ENCODE results near the gene MYBPC1. TPM values are rescaled to one million over a fixed set of nuclear protein-coding genes. Genes with fewer than 3 reads are reported as not detected.

MYBPC1 gene
- total and polyA plus RNA-seq, 9 of the 15 experiments (the other 6 are each of a cell fraction or from before 2014, with no cell fraction given): not detected

DNA sequence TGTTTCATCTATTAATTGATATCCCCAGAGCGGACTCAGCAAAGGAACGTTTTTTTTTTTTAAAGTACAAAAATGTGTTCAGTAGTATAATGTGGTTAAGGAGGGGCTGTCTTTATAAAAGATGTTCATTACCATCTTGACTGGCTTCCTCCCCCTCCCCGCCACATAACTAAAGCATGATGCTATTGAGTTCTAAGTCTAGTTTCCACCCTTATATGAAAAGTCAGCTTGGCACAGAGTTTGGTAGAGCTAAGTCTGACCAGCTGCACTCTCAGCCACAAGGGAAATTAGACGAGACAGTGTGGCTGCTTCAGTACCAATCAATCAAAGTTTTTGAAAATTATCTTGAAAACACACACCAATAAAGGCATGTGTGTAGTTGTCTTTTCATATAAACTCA lies 1.9 kb upstream of the MYBPC1 start (continued):
- no peak for TF ChIP-seq CHCHD3 (CRISPR knock-in tag; IDR thresholded peaks at IDR 0.05)

DNA sequence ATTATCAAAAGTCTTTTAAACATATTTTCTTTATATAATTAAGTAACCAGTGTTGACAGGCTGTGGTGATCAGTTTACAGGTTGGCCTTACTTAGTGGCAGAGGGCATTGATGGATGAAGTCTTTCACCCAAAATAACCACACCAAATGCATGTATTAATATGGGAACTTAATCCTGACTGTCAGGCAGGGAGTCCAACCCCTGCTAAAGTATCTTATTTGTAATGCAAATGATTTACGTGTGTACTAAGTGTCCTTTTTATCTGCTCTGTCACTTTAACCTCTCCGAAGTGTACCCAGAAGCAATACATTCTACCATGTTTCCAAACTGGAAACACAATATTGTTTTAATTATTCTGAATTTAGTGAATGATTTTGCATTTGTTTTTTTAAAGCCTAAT lies 1.4 kb downstream of the MYBPC1 start:
- no peak for ATAC-seq
- Histone ChIP-seq H3K27me3 (ENCODE audit: control insufficient read depth in 2 of 2, insufficient read depth in 2 of 2, low read length in 2 of 2) (no peaks in the 10 kb centered on the region; a peak in 1 of 5 replicates), H3K9ac (ENCODE audit: insufficient read depth in 1 of 2, low read depth in 2 of 2, low read length in 2 of 2) (no peak overlapping the region), H3K4me3 (no peak overlapping the region), H3K36me3 (ENCODE audit: control insufficient read depth, insufficient read depth, low read length) (no peaks in the 10 kb centered on the region), H4K20me1 (replicated peaks; ENCODE audit: control insufficient read depth, insufficient read depth, low read length) (no peaks in the 10 kb centered on the region), H3K9me1 (ENCODE audit: control insufficient read depth, insufficient read depth, low read length) (no peaks in the 10 kb centered on the region), H3K79me2 (ENCODE audit: control insufficient read depth, insufficient read depth, low read length) (no peaks in the 10 kb centered on the region), H3K4me1 (replicated peaks in 1 of 2; ENCODE audit: control insufficient read depth in 2 of 2, insufficient read depth in 2 of 2, low read length in 2 of 2) (no peaks in the 10 kb centered on the region), H3K9me3 (replicated peaks; ENCODE audit: control insufficient read depth, insufficient read depth, low read depth, low read length) (no peaks in the 10 kb centered on the region), H3K27ac (ENCODE audit: extremely low read depth, low read depth, low read length) (no peak overlapping the region), H3K4me2 (ENCODE audit: insufficient read depth, low read length) (no peak overlapping the region), H2AFZ (ENCODE audit: low read depth, low read length) (no peak overlapping the region)
- no peak for DNase-seq (ENCODE audit: extremely low read depth in 1 of 4, low spot score in 3 of 4)
- intact Hi-C loops (cut with micrococcal nuclease): no loop called here
- 0% methylated on average over 2 of the region's 2 CpGs for WGBS (ENCODE audit: insufficient coverage, low coverage, missing lambda C conversion rate)
- CTCF ChIA-PET (ENCODE audit: low intra/inter-chr PET ratio): no interaction called here
- no TSS peak for BruUV-seq (replicated peaks)
- in situ Hi-C loops (cut with MboI): no loop called here
- POLR2A ChIA-PET: no interaction called here
- no peak for FAIRE-seq
- TF ChIP-seq ZNF77 (CRISPR knock-in tag; IDR thresholded peaks at IDR 0.05): no peak
- TF ChIP-seq CBFB (CRISPR knock-in tag; IDR thresholded peaks at IDR 0.05): no peak
- TF ChIP-seq CBX8 (IDR thresholded peaks at IDR 0.05; ENCODE audit: borderline replicate concordance, extremely low read depth, low read depth, low read length, poor library complexity, severe bottlenecking): no peak
- TF ChIP-seq XRCC4 (IDR thresholded peaks at IDR 0.05; ENCODE audit: extremely low read depth, insufficient read depth, insufficient read length): no peak
- no peak for TF ChIP-seq CHD2 (IDR thresholded peaks at IDR 0.05; ENCODE audit: low read depth, low read length)
- TF ChIP-seq ASH1L (IDR thresholded peaks at IDR 0.05; ENCODE audit: borderline replicate concordance, low read depth, partially characterized antibody): no peak
- no peak for TF ChIP-seq TBP (optimal IDR thresholded peaks at IDR 0.05; ENCODE audit: low read depth, low read length)
- no peak for TF ChIP-seq FOXM1 (IDR thresholded peaks at IDR 0.05; ENCODE audit: low read depth)
- TF ChIP-seq FOXM1 (CRISPR knock-in tag; IDR thresholded peaks at IDR 0.05; ENCODE audit: low read depth): no peak
- no peak for TF ChIP-seq SPI1 (IDR thresholded peaks at IDR 0.05; ENCODE audit: borderline replicate concordance, low read depth, low read length)

Measured in K562 (cell line).